ENCODE data around the gene MCCD1. TPM values are rescaled to one million over a fixed set of nuclear protein-coding genes. Genes with fewer than 3 reads are reported as not detected.

Gene MCCD1
- total RNA-seq, 1 donor from 2014 or later: 0.15 TPM

- no peak for DNase-seq (ENCODE audit: low read depth)
Measured at GRCh38 chr6:31510007-31510406, 18.8 kb upstream of the MCCD1 start.

- DNase-seq (ENCODE audit: low read depth): no peak
Measured at GRCh38 chr6:31513456-31514165, 15.2 kb upstream of the MCCD1 start.

GRCh38 chr6:31521835-31522234, 6.9 kb upstream of the MCCD1 start:
- DNase-seq (ENCODE audit: low read depth): no peak

- no peak for DNase-seq (ENCODE audit: low read depth)
Measured at GRCh38 chr6:31525553-31525931, 3.2 kb upstream of the MCCD1 start.

- DNase-seq (ENCODE audit: low read depth): peak; percentile 33
Measured at GRCh38 chr6:31525932-31526591, 2.7 kb upstream of the MCCD1 start.

- no peak for DNase-seq (ENCODE audit: low read depth)
Measured at GRCh38 chr6:31528307-31528777, 420 bp upstream of the MCCD1 start.

GRCh38 chr6:31529329-31530150, 778 bp downstream of the MCCD1 start:
- DNase-seq (ENCODE audit: low read depth): peak; percentile 25

- DNase-seq (ENCODE audit: low read depth): no peak
Measured at GRCh38 chr6:31530659-31531058, 1.9 kb downstream of the MCCD1 start.

GRCh38 chr6:31531162-31531561, 2.4 kb downstream of the MCCD1 start:
- DNase-seq (ENCODE audit: low read depth): no peak

- no peak for DNase-seq (ENCODE audit: low read depth)
Measured at GRCh38 chr6:31531771-31532643, 3.2 kb downstream of the MCCD1 start.

- DNase-seq (ENCODE audit: low read depth): no peak
Measured at GRCh38 chr6:31532644-31533454, 4.1 kb downstream of the MCCD1 start.

- no peak for DNase-seq (ENCODE audit: low read depth)
Measured at GRCh38 chr6:31533455-31533841, 4.7 kb downstream of the MCCD1 start.

- DNase-seq (ENCODE audit: low read depth): no peak
Measured at GRCh38 chr6:31534011-31534410, 5.2 kb downstream of the MCCD1 start.

- DNase-seq (ENCODE audit: low read depth): no peak
Measured at GRCh38 chr6:31534521-31535040, 5.8 kb downstream of the MCCD1 start.

GRCh38 chr6:31535538-31536324, 7.0 kb downstream of the MCCD1 start:
- no peak for DNase-seq (ENCODE audit: low read depth)

- DNase-seq (ENCODE audit: low read depth): no peak
Measured at GRCh38 chr6:31538805-31539400, 10.1 kb downstream of the MCCD1 start.

- DNase-seq (ENCODE audit: low read depth): no peak
Measured at GRCh38 chr6:31540640-31541039, 11.9 kb downstream of the MCCD1 start.

GRCh38 chr6:31541059-31541657, 12.4 kb downstream of the MCCD1 start:
- peak; percentile 45 for DNase-seq (ENCODE audit: low read depth)
